Stimulated activated CD8-positive, alpha-beta memory T cell treated with anti-CD3 and anti-CD28 coated beads, Interleukin-4, amount 100 ng/mL, for 4 hours (primary cell): ENCODE data around the gene ASRGL1.

Source experiments
- DNase-seq, 2 donors: peaks; one replicate each; pipeline ENCODE4 v3.0.0-alpha.2; 2020; ENCODE audit warnings: low read depth in 2 of 2, low spot score in 1 of 2

Gene ASRGL1

GRCh38 chr11:62439785-62440602, 102.7 kb downstream of the ASRGL1 start:
- no peak for DNase-seq
